SK-N-SH (cell line): ENCODE measurements around the gene NCAM1. TPM values are rescaled to one million over a fixed set of nuclear protein-coding genes. Genes with fewer than 3 reads are reported as not detected.

Source experiments
- CTCF ChIA-PET: fragments of 300-600, 350-600 bp; formaldehyde crosslinking; extraction: SDS; loops from one replicate; lab custom pipeline; 2021; lab: Yijun Ruan, JAX
- POLR2A ChIA-PET: fragments of 350-600 bp; sonication (Branson Sonifier 250); formaldehyde crosslinking; extraction: SDS; loops from one replicate; lab custom pipeline; 2020; ENCODE audit warnings: antibody characterized with exemption, inconsistent platforms; lab: Yijun Ruan, JAX
- DNase-seq: peaks from one replicate; pipeline ENCODE4 v3.0.0; 2012
- H2AFZ ChIP-seq: fragments of 200-600 bp; sonication (generic); 2 replicates; pipeline ENCODE4 v1.8.1; 2016; ENCODE audit warnings: antibody characterized with exemption, mild to moderate bottlenecking, low read depth
- H3F3A ChIP-seq: fragments of 200-600 bp; sonication (generic); replicated peaks from 2 replicates; pipeline ENCODE3; 2016; ENCODE audit warnings: antibody characterized with exemption, mild to moderate bottlenecking; ENCODE audit not compliant: insufficient read depth
- H3K27ac ChIP-seq, 2 experiments: fragments of 200-500 bp in 1 of 2; fragments of 200-600 bp in 1 of 2; sonication (Bioruptor generic) in 1 of 2; sonication (generic), shearing (Covaris generic) in 1 of 2; 2 replicates each; pipeline versions ENCODE4 v1.5.1 to v1.6.1; 2014 to 2016; ENCODE audit warnings: low read depth in 2 of 2, inconsistent platforms in 1 of 2, low read length in 1 of 2, mild to moderate bottlenecking in 1 of 2, mixed read lengths in 1 of 2
- H3K27me3 ChIP-seq: fragments of 200-600 bp; sonication (generic), shearing (Covaris generic); 2 replicates; pipeline ENCODE4 v1.6.1; 2016; ENCODE audit warnings: mixed run types; ENCODE audit not compliant: insufficient read depth
- H3K36me3 ChIP-seq, 2 experiments: fragments of 200-500 bp in 1 of 2; fragments of 200-600 bp in 1 of 2; sonication (Bioruptor generic) in 1 of 2; sonication (generic) in 1 of 2; replicated peaks in 1 of 2; 2 replicates each; pipeline versions ENCODE3 to v1.5.1; 2014 to 2016; ENCODE audit warnings: low read length in 1 of 2, mild to moderate bottlenecking in 1 of 2; ENCODE audit not compliant: insufficient read depth in 2 of 2, control insufficient read depth in 1 of 2
- H3K4me1 ChIP-seq, 2 experiments: fragments of 200-500 bp in 1 of 2; fragments of 200-600 bp in 1 of 2; sonication (Bioruptor generic) in 1 of 2; sonication (generic), shearing (Covaris generic) in 1 of 2; 2 replicates each; pipeline versions ENCODE4 v1.5.1 to v1.6.1; 2014 to 2016; ENCODE audit warnings: low read depth in 1 of 2, low read length in 1 of 2, mixed run types in 1 of 2; ENCODE audit not compliant: insufficient read depth in 2 of 2, control insufficient read depth in 1 of 2
- H3K4me2 ChIP-seq: fragments of 200-600 bp; sonication (generic), shearing (Covaris generic); 2 replicates; pipeline ENCODE4 v1.6.1; 2017; ENCODE audit warnings: mixed run types
- H3K4me3 ChIP-seq, 2 experiments: fragments of 200-500 bp in 1 of 2; fragments of 200-600 bp in 1 of 2; sonication (Bioruptor generic) in 1 of 2; sonication (generic), shearing (Covaris generic) in 1 of 2; 2 replicates each; pipeline versions ENCODE4 v1.5.1 to v1.8.1; 2014 to 2016; ENCODE audit warnings: low read depth in 2 of 2, inconsistent platforms in 1 of 2, low read length in 1 of 2, mild to moderate bottlenecking in 1 of 2, mixed read lengths in 1 of 2, moderate library complexity in 1 of 2
- H3K79me2 ChIP-seq: fragments of 200-600 bp; sonication (generic); 2 replicates; pipeline ENCODE4 v1.8.1; 2017; ENCODE audit warnings: mild to moderate bottlenecking; ENCODE audit not compliant: insufficient read depth
- H3K9ac ChIP-seq: fragments of 200-600 bp; sonication (generic); 2 replicates; pipeline ENCODE4 v1.6.1; 2017; ENCODE audit warnings: mixed run types
- H3K9me2 ChIP-seq: fragments of 200-600 bp; sonication (generic); 2 replicates; pipeline ENCODE4 v1.6.1; 2017; ENCODE audit warnings: mixed run types
- H3K9me3 ChIP-seq: fragments of 200-600 bp; sonication (generic); 2 replicates; pipeline ENCODE4 v1.6.1; 2017; ENCODE audit warnings: mixed run types, mild to moderate bottlenecking, moderate library complexity
- H4K20me1 ChIP-seq: fragments of 200-600 bp; sonication (generic); 2 replicates; pipeline ENCODE4 v1.6.1; 2017; ENCODE audit warnings: mild to moderate bottlenecking, mixed run types; ENCODE audit not compliant: insufficient read depth
- CHD2 ChIP-seq: fragments of 150-350 bp; IDR thresholded peaks from 2 replicates; pipeline ENCODE4 v1.6.1; 2018; ENCODE audit warnings: low read length; ENCODE audit not compliant: partially characterized antibody
- CTCF ChIP-seq: fragments of 200-600 bp; sonication (generic); IDR thresholded peaks from 2 replicates; pipeline ENCODE4 v1.6.1; 2017; ENCODE audit warnings: antibody characterized with exemption, mild to moderate bottlenecking, moderate library complexity
- EP300 ChIP-seq, 2 experiments: IDR thresholded peaks; 2 replicates each; pipeline versions ENCODE4 v1.4.0 to v1.6.1; 2012; ENCODE audit warnings: borderline replicate concordance in 1 of 2, low read depth in 1 of 2, low read length in 1 of 2
- FOSL2 ChIP-seq: IDR thresholded peaks from 2 replicates; pipeline ENCODE4 v1.4.0; 2012; ENCODE audit warnings: low read depth, mild to moderate bottlenecking, moderate library complexity, borderline replicate concordance
- FOXM1 ChIP-seq: IDR thresholded peaks from 2 replicates; pipeline ENCODE4 v1.4.0; 2012; ENCODE audit warnings: low read depth, mild to moderate bottlenecking
- GABPA ChIP-seq: IDR thresholded peaks from 2 replicates; pipeline ENCODE4 v1.4.0; 2012; ENCODE audit warnings: low read depth, mild to moderate bottlenecking
- GATA2 ChIP-seq: sonication (generic); formaldehyde crosslinking; IDR thresholded peaks from 2 replicates; pipeline ENCODE4 v1.5.0; 2020; ENCODE audit warnings: mild to moderate bottlenecking, missing genetic modification reagents
- MEF2A ChIP-seq: IDR thresholded peaks from 2 replicates; pipeline ENCODE4 v1.4.0; 2012; ENCODE audit warnings: low read depth, borderline replicate concordance
- POLR2AphosphoS5 ChIP-seq: IDR thresholded peaks from 2 replicates; pipeline ENCODE4 v1.6.1; 2012; ENCODE audit warnings: low read depth, low read length
- RCOR1 ChIP-seq: fragments of 150-350 bp; IDR thresholded peaks from 2 replicates; pipeline ENCODE4 v1.6.1; 2017; ENCODE audit warnings: antibody characterized with exemption, low read length
- RXRA ChIP-seq: IDR thresholded peaks from 2 replicates; pipeline ENCODE4 v1.4.0; 2012; ENCODE audit warnings: low read depth, mild to moderate bottlenecking, borderline replicate concordance
- SMC3 ChIP-seq: IDR thresholded peaks from 2 replicates; pipeline ENCODE4 v1.6.1; 2012; ENCODE audit warnings: low read depth, low read length, improper control_type of control experiment
- TAF1 ChIP-seq: IDR thresholded peaks from 2 replicates; pipeline ENCODE4 v1.6.1; 2012; ENCODE audit warnings: low read depth, mild to moderate bottlenecking, low read length, moderate library complexity, borderline replicate concordance
- TEAD4 ChIP-seq: IDR thresholded peaks from 2 replicates; pipeline ENCODE4 v1.4.0; 2012; ENCODE audit warnings: mild to moderate bottlenecking, borderline replicate concordance; ENCODE audit not compliant: insufficient read depth
- USF1 ChIP-seq: IDR thresholded peaks from 2 replicates; pipeline ENCODE4 v1.4.0; 2012; ENCODE audit warnings: low read depth, borderline replicate concordance
- YY1 ChIP-seq: IDR thresholded peaks from 2 replicates; pipeline ENCODE4 v1.4.0; 2012; ENCODE audit warnings: low read depth, mild to moderate bottlenecking
- WGBS: methylation state at CpG from one replicate; pipeline ENCODE4 v1.1.6; 2017; ENCODE audit warnings: low lambda C conversion rate; 5-methylcytosine and 5-hydroxymethylcytosine counted together
- polyA plus RNA-seq, 3 experiments: library from polyadenylated mRNA; depleted of rRNA; stranded (reverse); fragments of >200 nt; gene quantifications; 2 replicates each; pipeline ENCODE4 v1.2.3, GENCODE V29; 2012
- TF ChIP-seq, protein P1 (sequence below): IDR thresholded peaks from 2 replicates; pipeline ENCODE4 v1.6.1; 2012; ENCODE audit warnings: mild to moderate bottlenecking, low read depth, low read length, moderate library complexity
- TF ChIP-seq, protein P2 (sequence below): IDR thresholded peaks from 2 replicates; pipeline ENCODE4; 2012
- TF ChIP-seq, protein P3 (sequence below): IDR thresholded peaks from 2 replicates; pipeline ENCODE4 v1.4.0; 2012; ENCODE audit warnings: low read depth

NCAM1 gene
- polyA plus RNA-seq, 1 of the 3 experiments (the other 2 are of a cell fraction): 19.4 TPM

GRCh38 chr11:113204280-113204679 is 243.1 kb downstream of the NCAM1 start (continued):
- TF ChIP-seq, protein P1, sequence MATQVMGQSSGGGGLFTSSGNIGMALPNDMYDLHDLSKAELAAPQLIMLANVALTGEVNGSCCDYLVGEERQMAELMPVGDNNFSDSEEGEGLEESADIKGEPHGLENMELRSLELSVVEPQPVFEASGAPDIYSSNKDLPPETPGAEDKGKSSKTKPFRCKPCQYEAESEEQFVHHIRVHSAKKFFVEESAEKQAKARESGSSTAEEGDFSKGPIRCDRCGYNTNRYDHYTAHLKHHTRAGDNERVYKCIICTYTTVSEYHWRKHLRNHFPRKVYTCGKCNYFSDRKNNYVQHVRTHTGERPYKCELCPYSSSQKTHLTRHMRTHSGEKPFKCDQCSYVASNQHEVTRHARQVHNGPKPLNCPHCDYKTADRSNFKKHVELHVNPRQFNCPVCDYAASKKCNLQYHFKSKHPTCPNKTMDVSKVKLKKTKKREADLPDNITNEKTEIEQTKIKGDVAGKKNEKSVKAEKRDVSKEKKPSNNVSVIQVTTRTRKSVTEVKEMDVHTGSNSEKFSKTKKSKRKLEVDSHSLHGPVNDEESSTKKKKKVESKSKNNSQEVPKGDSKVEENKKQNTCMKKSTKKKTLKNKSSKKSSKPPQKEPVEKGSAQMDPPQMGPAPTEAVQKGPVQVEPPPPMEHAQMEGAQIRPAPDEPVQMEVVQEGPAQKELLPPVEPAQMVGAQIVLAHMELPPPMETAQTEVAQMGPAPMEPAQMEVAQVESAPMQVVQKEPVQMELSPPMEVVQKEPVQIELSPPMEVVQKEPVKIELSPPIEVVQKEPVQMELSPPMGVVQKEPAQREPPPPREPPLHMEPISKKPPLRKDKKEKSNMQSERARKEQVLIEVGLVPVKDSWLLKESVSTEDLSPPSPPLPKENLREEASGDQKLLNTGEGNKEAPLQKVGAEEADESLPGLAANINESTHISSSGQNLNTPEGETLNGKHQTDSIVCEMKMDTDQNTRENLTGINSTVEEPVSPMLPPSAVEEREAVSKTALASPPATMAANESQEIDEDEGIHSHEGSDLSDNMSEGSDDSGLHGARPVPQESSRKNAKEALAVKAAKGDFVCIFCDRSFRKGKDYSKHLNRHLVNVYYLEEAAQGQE: no peak
- no peak for TF ChIP-seq EP300 (IDR thresholded peaks at IDR 0.05; ENCODE audit: borderline replicate concordance in 1 of 2, low read depth in 1 of 2, low read length in 1 of 2)
- TF ChIP-seq CHD2: no peak
- no peak for TF ChIP-seq USF1
- TF ChIP-seq SMC3: no peak
- no peak for TF ChIP-seq GATA2

GRCh38 chr11:113213549-113213948 is 252.3 kb downstream of the NCAM1 start:
- 62% methylated on average over 2 of the region's 2 CpGs for WGBS
- no peak for TF ChIP-seq FOXM1
- TF ChIP-seq GATA2: no peak
- TF ChIP-seq TEAD4: no peak
- TF ChIP-seq CHD2: no peak
- TF ChIP-seq GABPA: no peak
- no peak for TF ChIP-seq CTCF
- TF ChIP-seq RCOR1: no peak
- TF ChIP-seq, protein P2, sequence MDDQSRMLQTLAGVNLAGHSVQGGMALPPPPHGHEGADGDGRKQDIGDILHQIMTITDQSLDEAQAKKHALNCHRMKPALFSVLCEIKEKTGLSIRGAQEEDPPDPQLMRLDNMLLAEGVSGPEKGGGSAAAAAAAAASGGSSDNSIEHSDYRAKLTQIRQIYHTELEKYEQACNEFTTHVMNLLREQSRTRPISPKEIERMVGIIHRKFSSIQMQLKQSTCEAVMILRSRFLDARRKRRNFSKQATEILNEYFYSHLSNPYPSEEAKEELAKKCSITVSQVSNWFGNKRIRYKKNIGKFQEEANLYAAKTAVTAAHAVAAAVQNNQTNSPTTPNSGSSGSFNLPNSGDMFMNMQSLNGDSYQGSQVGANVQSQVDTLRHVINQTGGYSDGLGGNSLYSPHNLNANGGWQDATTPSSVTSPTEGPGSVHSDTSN: no peak
- TF ChIP-seq TAF1: no peak
- TF ChIP-seq MEF2A: no peak
- TF ChIP-seq, protein P3, sequence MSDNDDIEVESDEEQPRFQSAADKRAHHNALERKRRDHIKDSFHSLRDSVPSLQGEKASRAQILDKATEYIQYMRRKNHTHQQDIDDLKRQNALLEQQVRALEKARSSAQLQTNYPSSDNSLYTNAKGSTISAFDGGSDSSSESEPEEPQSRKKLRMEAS: no peak
- no peak for TF ChIP-seq SMC3
- TF ChIP-seq RXRA: no peak
- no peak for TF ChIP-seq POLR2AphosphoS5
- TF ChIP-seq EP300 (IDR thresholded peaks at IDR 0.05; ENCODE audit: borderline replicate concordance in 1 of 2, low read depth in 1 of 2, low read length in 1 of 2): no peak
- TF ChIP-seq YY1: no peak
- TF ChIP-seq FOSL2: no peak
- CTCF ChIA-PET: no interaction called here

More at GRCh38 chr11:113213549-113213948, 252.3 kb downstream of the NCAM1 start:
- Histone ChIP-seq H3K27me3 (no peaks in the 10 kb centered on the region), H3K9me2 (no peaks in the 10 kb centered on the region), H3K27ac (no peak overlapping the region), H3K79me2 (no peaks in the 10 kb centered on the region), H3K9me3 (no peaks in the 10 kb centered on the region), H3K4me2 (no peak overlapping the region), H4K20me1 (no peaks in the 10 kb centered on the region), H3K4me3 (no peak overlapping the region), H3K9ac (no peak overlapping the region), H3K36me3 (peaks cover 6 to 39% of the 10 kb centered on the region in 2 experiments), H3F3A (no peaks in the 10 kb centered on the region), H3K4me1 (peaks cover 0 to 7% of the 10 kb centered on the region in 2 experiments; a peak in 1 of 4 replicates), H2AFZ (no peak overlapping the region)
- no peak for DNase-seq
- POLR2A ChIA-PET: no interaction called here
